ENCODE data around the gene HDAC4.

HDAC4 gene

DNA sequence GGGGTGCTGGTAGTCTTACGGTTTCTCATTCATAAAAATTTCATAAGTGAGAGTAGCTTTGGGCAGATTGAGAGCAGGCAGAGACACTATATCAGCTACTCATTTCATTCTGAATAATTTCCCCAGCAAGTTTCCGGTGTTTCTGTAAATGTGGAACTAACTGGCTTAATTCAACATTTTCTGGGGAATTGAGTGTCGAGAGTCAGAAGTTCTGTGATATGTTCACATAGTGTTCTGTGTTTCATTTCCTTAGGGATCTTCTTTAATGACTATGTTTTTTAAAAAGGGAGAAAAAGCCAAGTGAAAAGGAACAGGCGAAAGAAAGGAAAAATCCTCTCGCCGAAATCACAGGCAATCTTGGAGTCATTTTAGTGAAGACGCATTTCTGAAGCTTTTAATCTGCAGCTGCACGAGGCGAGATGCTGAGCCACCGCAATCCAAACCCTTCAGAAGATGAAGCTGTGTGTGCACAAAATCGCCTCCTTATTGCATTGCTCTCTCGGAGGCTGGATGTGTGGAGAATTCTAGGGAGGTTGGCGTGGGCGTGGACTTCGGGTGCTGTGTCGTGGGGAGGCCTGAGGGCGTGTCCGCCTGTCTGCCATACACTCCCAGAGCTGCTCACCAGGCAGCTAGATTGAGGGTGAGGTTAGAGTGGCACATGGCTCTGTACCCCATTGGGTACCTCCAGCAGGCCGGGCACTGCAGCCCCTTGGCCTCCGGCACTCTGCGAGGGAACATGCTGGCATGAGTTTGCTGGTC, 38.4 kb upstream of the HDAC4 start:
- DNase-seq (ENCODE audit: low read depth in 1 of 2, low spot score in 1 of 2), result no peak
- in situ Hi-C loops (cut with HindIII; ENCODE audit: low pct_unique_long_range_greater_than_20kb, low sequenced_read_pairs), result no loop called here
- TF ChIP-seq JUND (IDR thresholded peaks at IDR 0.05; ENCODE audit: low read depth), result no peak

DNA sequence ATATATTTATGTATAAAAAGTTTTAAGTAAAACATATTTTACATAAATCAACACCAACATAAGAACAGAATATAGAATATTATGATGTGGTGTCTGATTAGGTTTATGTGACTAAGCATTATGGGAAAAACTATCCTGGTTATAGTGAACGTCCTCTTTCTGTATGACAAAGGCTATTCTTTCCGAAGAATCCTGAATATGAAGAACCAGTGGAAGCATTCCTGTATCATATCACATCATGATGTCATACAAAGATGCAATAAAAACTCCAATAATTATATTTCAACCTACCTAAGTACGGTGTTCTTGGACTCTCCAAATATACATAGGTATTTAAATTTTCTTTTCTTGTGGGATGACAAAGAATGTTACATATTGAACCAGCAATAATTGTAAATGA, 37.5 kb upstream of the HDAC4 start:
- in situ Hi-C loops (cut with HindIII; ENCODE audit: low pct_unique_long_range_greater_than_20kb, low sequenced_read_pairs), result no loop called here
- no peak for DNase-seq (ENCODE audit: low read depth in 1 of 2, low spot score in 1 of 2)
- no peak for TF ChIP-seq JUND (IDR thresholded peaks at IDR 0.05; ENCODE audit: low read depth)

DNA sequence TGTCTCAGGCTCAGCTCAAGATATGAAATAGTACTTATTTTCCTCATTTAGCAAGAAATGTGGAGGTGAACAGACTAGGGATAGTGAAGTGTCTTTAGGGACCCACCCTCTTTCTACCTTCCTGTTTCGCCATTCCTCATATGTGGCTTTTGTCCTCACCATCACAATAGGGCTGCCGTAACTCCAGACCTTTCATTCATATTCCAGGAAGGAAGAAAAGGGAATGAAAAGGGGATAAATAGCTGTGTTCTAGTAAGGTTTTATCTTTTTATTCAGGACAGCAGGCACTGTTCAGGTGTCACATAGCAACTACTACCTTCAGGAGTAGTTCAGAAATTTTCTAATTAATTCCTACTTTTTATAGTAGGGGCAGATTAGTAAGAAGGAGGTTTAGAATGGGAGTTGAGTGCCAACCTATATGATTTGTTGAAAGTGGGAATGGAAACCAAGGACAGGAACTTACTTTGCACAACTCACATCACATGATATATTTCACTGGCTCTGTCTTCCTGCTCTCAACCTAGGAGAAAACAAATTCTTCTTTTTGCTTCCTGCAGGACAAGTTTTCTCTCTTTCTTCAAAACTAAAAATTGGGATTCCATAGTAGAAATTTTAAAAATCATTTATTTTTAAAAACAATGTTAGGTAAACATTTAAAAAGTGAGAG, 36.0 kb upstream of the HDAC4 start:
- TF ChIP-seq JUND (IDR thresholded peaks at IDR 0.05; ENCODE audit: low read depth), result no peak
- in situ Hi-C loops (cut with HindIII; ENCODE audit: low pct_unique_long_range_greater_than_20kb, low sequenced_read_pairs), result no loop called here
- DNase-seq (ENCODE audit: low read depth in 1 of 2, low spot score in 1 of 2), result no peak

DNA sequence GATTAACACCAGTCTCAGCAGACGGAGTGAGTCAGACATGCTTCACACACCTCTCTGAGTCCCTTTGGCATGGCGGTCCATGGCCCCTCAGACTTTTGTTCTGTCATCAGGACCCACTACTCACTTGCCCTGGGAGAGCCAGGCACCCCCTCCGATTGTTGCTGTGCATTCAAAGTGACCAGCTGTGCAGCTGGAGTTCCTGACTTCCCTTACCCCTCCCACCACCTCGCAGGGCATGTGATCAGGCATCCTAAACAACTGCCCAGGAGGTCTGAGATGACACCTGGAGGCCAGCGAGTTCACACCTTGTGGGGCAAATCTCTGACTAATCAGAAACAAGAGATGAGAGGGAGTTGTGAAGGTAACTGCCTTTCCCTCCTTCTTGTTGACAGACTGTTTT, 35.3 kb upstream of the HDAC4 start:
- no peak for TF ChIP-seq JUND (IDR thresholded peaks at IDR 0.05; ENCODE audit: low read depth)
- no peak for DNase-seq (ENCODE audit: low read depth in 1 of 2, low spot score in 1 of 2)
- in situ Hi-C loops (cut with HindIII; ENCODE audit: low pct_unique_long_range_greater_than_20kb, low sequenced_read_pairs), result no loop called here

DNA sequence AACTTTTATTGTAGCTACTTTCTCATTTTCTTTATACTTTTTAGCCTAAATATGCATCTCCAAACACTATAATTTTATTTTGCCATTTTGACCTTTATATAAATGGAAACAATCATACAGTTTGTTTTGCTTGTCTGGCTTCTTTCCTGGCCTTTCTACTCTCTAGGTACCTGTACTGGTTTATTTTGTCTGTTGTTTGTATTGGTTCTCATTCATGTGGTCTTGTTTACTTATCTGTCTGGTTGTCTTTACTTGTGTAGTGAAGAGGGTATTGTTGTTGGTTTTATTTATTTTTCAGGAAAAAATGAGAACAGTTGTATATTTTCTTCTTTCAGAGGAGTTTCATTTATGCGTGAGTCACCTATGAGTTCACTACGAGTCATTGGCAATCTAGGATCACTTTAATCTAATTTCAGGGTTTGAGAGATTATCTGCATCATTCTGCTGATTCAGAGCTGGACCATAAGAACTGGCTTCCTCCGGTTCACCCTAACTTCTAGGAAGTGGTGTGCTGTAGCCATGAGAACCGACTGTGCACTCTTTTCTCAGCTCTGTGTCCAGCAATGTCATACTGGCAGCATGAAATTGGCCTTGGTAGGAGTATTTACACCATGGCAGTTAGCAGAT, 33.1 kb upstream of the HDAC4 start:
- no peak for TF ChIP-seq JUND (IDR thresholded peaks at IDR 0.05; ENCODE audit: low read depth)
- in situ Hi-C loops (cut with HindIII; ENCODE audit: low pct_unique_long_range_greater_than_20kb, low sequenced_read_pairs), result no loop called here
- no peak for DNase-seq (ENCODE audit: low read depth in 1 of 2, low spot score in 1 of 2)

DNA sequence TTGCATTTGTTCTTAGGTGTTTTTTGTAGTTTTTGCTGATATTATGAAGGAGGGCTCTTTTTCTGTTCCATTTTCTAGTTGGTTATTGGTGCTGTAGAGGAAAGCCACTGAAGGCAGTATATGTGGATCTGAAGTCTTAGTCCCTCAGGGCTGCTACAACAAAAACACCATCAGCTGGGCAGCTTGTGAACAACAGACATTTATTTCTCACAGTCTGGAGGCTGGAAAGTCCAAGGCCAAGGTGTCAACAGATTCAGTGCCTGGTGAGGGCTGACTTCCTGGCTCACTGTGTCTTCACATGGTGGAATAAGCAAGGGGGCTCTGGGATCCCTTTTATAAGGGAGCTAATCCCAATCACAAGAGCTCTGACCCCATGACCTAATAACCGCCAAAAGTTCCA, 31.4 kb upstream of the HDAC4 start:
- in situ Hi-C loops (cut with HindIII; ENCODE audit: low pct_unique_long_range_greater_than_20kb, low sequenced_read_pairs), result no loop called here
- DNase-seq (ENCODE audit: low read depth in 1 of 2, low spot score in 1 of 2), result no peak
- no peak for TF ChIP-seq JUND (IDR thresholded peaks at IDR 0.05; ENCODE audit: low read depth)

DNA sequence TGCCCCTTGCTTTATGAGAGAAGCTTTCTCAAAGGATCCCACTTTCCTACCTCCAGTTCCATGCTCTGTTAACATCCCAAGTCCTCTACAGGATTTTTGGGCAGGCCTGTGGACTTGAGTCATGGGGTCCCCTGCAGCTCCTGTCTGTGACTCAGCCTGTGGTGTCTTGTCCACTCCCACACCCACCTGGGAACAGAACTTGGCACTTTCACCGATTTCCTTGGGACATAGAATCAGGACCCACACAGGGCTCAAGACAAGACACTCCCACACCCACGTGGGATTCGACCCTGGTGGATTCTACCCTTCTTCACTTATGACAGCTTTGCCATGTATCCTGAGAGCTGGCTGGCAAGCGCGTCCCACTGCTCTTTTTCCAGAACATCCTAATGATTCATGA, 30.7 kb upstream of the HDAC4 start:
- in situ Hi-C loops (cut with HindIII; ENCODE audit: low pct_unique_long_range_greater_than_20kb, low sequenced_read_pairs), result no loop called here

DNA sequence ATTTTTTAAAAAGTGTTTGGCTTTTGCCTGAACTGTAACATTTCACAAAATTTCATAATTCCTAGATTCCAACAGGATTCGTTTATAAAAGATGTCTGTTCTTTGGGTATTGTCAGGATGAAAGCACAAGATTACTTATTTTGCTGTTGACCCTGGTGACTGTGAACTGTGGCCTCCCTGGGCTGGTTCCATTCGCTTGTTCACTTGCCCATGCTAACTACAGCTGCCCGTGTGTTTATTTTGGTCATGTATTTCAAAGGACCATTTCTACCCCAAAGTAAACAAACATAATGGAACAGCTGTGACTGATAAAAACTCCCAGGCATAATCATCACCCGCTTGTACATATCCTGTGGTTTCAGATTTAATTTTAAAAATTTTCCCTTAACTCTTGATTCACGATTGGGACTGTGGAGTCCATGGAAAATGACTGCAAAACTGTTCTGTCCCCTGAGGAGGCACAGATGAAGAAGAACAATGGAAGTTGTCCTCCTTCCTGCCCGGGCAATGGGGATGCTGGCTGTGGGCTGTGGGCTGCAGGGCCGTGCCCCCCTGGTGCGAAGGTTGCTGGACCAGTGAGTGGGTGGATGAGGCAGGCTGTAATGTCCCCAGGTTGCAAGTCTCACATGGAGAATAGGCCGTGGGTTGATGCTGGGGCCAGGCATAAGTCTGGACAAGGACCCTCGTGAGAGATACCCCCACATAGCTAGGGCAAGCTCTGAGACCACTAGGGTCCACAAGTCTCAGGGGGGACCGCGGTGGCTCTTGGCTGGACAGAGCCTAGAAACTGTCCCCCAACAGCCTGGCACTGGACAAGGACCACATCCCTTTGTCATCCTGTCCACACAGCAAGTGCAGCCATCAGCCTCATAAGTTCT, 28.9 kb upstream of the HDAC4 start:
- in situ Hi-C loops (cut with HindIII; ENCODE audit: low pct_unique_long_range_greater_than_20kb, low sequenced_read_pairs), result no loop called here
- no peak for DNase-seq (ENCODE audit: low read depth in 1 of 2, low spot score in 1 of 2)
- no peak for TF ChIP-seq JUND (IDR thresholded peaks at IDR 0.05; ENCODE audit: low read depth)

More for the DNA sequence above, 30.7 kb upstream of the HDAC4 start:
- DNase-seq (ENCODE audit: low read depth in 1 of 2, low spot score in 1 of 2), result no peak
- TF ChIP-seq JUND (IDR thresholded peaks at IDR 0.05; ENCODE audit: low read depth), result no peak

DNA sequence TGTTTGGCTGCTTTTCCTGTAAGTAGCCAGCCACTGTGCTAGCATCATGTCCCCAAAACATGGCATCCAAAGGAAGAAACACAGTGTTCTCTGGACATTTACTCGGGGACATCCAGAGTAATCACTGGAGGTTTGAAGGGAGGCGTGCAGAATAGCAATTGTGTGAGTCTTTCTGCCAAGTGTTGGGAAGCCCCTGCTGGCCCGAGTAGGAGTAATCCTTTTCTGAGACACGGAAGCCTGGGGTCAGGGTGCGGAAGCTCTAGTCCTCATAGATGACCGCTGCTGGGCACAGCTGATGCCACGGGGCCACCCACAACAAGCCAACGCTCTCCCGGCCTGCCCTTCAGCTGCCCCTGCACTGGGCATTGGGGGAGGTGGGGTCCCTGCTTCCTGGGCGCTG, 24.8 kb upstream of the HDAC4 start:
- TF ChIP-seq JUND (IDR thresholded peaks at IDR 0.05; ENCODE audit: low read depth), result no peak
- DNase-seq (ENCODE audit: low read depth in 1 of 2, low spot score in 1 of 2), result no peak
- in situ Hi-C loops (cut with HindIII; ENCODE audit: low pct_unique_long_range_greater_than_20kb, low sequenced_read_pairs), result no loop called here

DNA sequence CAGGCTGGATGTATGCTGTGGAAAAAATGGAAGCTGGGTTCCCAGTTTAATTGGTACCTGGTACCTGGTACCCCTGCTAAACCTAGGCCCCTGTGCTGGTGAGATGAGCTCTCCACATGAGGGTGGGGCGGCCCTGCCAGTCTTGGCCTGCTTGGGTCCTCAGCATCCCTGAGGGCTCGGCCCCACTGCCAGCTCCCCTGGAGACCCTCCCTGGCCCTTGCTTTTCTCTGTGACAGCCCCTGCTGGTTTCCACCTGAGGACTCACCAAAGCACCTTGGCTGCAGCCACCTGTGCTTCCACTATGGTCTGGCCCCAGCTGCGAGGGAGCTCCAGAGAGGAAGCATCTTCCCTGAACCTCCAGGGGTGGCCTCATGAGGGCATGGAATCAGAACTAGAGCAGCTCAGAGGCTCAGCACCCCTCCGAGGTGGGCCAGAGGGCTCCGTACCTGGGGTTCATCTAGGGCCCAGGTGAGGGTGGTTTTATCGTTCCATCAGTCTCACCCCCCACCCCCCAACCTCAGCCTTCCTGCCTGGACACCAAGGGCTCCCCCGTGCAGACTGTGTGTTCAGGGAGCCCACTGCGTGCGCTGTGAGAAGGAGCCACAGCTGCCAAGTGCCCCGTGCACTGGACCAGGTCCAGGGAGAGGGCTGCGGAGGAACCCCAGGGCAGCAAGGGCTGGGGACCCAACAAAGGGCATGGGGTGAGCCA, 23.7 kb upstream of the HDAC4 start:
- in situ Hi-C loops (cut with HindIII; ENCODE audit: low pct_unique_long_range_greater_than_20kb, low sequenced_read_pairs), result no loop called here
- no peak for TF ChIP-seq JUND (IDR thresholded peaks at IDR 0.05; ENCODE audit: low read depth)
- DNase-seq (ENCODE audit: low read depth in 1 of 2, low spot score in 1 of 2), result no peak

DNA sequence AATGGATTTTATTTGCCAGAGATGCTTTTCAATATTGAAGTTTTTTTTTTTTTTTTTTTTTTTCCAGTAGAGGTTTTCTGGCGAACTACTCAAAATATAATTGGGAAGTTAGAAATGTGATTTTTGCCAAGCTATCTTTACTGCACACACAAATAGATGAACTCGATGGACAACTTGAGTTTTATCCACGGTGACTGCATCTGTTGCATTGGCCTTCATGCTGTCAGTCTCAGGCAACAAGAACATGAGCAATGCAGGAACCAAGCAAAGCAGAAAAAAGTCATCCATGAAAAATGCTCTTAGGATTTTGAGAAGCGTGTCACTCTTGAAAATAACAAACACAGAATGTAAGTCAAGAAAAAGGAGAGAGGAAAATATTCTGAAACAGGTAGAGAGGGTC, 22.7 kb upstream of the HDAC4 start:
- no peak for DNase-seq (ENCODE audit: low read depth in 1 of 2, low spot score in 1 of 2)

DNA sequence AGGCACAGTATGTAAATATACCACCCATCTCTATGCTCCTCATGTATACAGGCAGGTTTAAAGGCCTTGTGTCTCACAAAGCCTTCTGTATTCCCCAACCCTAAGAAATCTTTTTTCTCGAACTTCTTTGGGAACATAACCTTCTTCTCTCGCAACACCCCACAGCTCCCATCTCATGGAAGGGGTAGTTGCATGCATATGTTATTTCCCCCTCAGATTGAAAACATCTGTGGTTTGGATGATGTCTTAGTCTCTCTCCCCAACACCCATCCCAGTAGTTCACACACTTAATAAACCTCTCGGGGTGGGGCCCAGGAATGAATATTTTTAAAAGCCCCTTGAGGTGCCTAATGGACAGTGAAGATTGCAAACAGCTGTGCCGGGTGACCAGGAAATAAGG, 21.0 kb upstream of the HDAC4 start:
- no peak for DNase-seq (ENCODE audit: low read depth in 1 of 2, low spot score in 1 of 2)
- in situ Hi-C loops (cut with HindIII; ENCODE audit: low pct_unique_long_range_greater_than_20kb, low sequenced_read_pairs), result no loop called here
- TF ChIP-seq JUND (IDR thresholded peaks at IDR 0.05; ENCODE audit: low read depth), result no peak

More for the DNA sequence above, 22.7 kb upstream of the HDAC4 start:
- in situ Hi-C loops (cut with HindIII; ENCODE audit: low pct_unique_long_range_greater_than_20kb, low sequenced_read_pairs), result no loop called here
- TF ChIP-seq JUND (IDR thresholded peaks at IDR 0.05; ENCODE audit: low read depth), result no peak
